ENCODE measurements around the gene TCF12.

TCF12 gene

GRCh38 chr15:56977232-56977631 lies 58.8 kb downstream of the TCF12 start:
- no peak for TF ChIP-seq CTCF (IDR thresholded peaks at IDR 0.05; ENCODE audit: low read depth, low read length)
- no peaks in the 10 kb centered on the region for H3K9me3 ChIP-seq
- H3K4me3 ChIP-seq (ENCODE audit: low read depth, low read length): no peak overlapping the region
- H3K36me3 ChIP-seq: no peaks in the 10 kb centered on the region
- DNase-seq: no peak
- H3K4me1 ChIP-seq: no peaks in the 10 kb centered on the region; the same call in none of the 2 replicates
- no peaks in the 10 kb centered on the region for H3K27me3 ChIP-seq

- no peak overlapping the region for H3K4me3 ChIP-seq (ENCODE audit: low read depth, low read length)
- H3K4me1 ChIP-seq: no peaks in the 10 kb centered on the region; the same call in 1 of the 2 replicates
- no peak for TF ChIP-seq CTCF (IDR thresholded peaks at IDR 0.05; ENCODE audit: low read depth, low read length)
- no peaks in the 10 kb centered on the region for H3K27me3 ChIP-seq
- no peak for DNase-seq
- no peaks in the 10 kb centered on the region for H3K9me3 ChIP-seq
- no peaks in the 10 kb centered on the region for H3K36me3 ChIP-seq
Measured at GRCh38 chr15:56978898-56979662, 60.6 kb downstream of the TCF12 start.

- no peak for DNase-seq
- H3K9me3 ChIP-seq: no peaks in the 10 kb centered on the region
- no peak for TF ChIP-seq CTCF (IDR thresholded peaks at IDR 0.05; ENCODE audit: low read depth, low read length)
- H3K36me3 ChIP-seq: no peaks in the 10 kb centered on the region
- H3K27me3 ChIP-seq: no peaks in the 10 kb centered on the region
- no peak overlapping the region for H3K4me3 ChIP-seq (ENCODE audit: low read depth, low read length)
- no peaks in the 10 kb centered on the region; the same call in 1 of the 2 replicates for H3K4me1 ChIP-seq
Measured at GRCh38 chr15:56980473-56980872, 62.0 kb downstream of the TCF12 start.

GRCh38 chr15:56981160-56981559 lies 62.7 kb downstream of the TCF12 start:
- Histone ChIP-seq H3K27me3 (no peaks in the 10 kb centered on the region), H3K9me3 (no peaks in the 10 kb centered on the region), H3K36me3 (no peaks in the 10 kb centered on the region), H3K4me1 (no peaks in the 10 kb centered on the region; the same call in 1 of the 2 replicates), H3K4me3 (ENCODE audit: low read depth, low read length) (no peak overlapping the region)
- no peak for TF ChIP-seq CTCF (IDR thresholded peaks at IDR 0.05; ENCODE audit: low read depth, low read length)
- DNase-seq: no peak

GRCh38 chr15:56982987-56983386 lies 64.5 kb downstream of the TCF12 start:
- H3K9me3 ChIP-seq: no peaks in the 10 kb centered on the region
- no peak overlapping the region for H3K4me3 ChIP-seq (ENCODE audit: low read depth, low read length)
- no peak for TF ChIP-seq CTCF (IDR thresholded peaks at IDR 0.05; ENCODE audit: low read depth, low read length)
- H3K36me3 ChIP-seq: no peaks in the 10 kb centered on the region
- H3K4me1 ChIP-seq: no peaks in the 10 kb centered on the region; the same call in 1 of the 2 replicates
- no peak for DNase-seq
- H3K27me3 ChIP-seq: no peaks in the 10 kb centered on the region
